EL (cell line): ENCODE data around the gene CLEC19A.
A peak's percentile ranks its signal among the peaks of the same experiment; 100 is the strongest.
"Not testable (repeated sequence)": the region's sequence is repeated elsewhere in the genome, so short reads cannot be mapped to it uniquely, and the experiment has no call there.

Source experiments
- DNase-seq: peaks from one replicate; pipeline ENCODE4 v3.0.0-alpha.2; 2016

Gene CLEC19A

GRCh38 chr16:19287241-19287640 lies 1.7 kb downstream of the CLEC19A start:
- DNase-seq = no peak

DNA sequence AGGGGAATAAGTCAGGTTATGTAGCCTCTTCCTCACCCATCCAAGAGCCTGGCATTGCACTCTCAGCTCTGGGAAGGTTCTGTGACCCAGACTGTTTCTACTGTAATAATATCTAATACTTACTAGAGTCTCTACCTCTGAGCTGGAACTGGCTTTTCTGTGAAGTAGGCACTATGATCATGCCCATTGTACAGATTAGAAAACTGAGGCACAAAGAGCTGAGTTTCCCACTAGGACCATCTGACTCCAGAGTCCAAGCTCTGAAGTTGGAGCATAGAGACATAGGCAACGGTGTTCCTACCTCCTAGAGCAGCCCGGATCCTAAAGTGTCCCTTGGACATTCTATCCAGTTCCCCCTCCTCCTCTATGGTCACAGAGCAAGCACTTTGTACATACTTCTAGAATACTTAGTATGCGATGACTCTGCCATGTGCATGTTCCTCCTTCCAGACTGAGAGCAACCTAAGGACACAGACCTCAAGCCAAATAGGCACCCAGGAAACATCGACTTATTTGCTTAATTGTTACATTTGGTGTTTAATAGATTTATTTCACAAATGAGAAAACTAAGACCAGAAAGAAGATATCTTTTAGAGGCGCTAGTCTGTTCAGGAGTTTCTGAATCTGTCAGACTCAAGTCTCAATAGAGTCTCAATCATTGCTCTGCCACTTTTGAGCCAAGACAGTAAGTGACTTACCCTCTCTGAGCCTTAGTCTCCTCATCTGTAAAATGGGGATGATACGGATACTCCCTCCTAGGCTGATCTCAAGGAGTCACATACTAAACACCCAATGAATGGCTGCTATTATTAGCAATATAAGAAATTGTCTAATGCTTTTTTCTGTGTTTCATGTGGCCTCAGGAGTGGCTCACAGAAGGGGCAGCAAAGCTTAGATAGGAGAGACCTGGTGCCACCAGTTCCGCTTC lies 3.6 kb downstream of the CLEC19A start:
- DNase-seq = no peak

DNA sequence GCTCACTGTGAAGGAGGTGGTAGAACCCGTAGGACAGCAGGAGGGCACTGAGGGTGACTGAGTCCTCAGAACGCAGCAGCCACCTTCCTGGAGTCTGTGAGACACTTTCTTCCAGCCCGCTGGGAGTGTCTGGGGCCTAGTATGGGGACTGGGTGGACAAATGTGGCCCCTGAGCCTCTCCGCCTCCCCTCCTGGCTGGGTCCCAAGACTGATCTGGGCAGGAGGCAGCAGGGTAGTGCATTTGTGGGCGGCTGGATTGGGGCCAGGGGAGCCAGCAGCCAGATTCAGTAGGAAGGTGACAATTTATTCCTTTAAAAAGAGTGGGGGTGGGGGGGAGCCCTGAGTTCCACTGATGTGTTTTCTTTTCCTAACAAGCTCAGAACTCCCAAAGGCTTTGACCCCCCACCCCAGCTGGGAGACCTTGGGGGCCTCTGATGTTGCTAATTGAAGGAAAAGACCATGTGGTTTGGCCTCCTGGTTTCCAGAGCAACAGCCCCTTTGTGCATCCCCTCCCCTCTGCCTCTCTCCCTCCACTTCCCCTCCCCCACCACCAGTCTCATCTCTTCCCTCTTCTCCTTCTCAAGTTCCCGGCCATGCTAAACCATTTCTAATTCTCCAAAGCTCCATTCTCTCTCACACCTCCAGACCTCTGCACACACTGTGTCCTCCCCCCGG lies 4.4 kb downstream of the CLEC19A start:
- no peak for DNase-seq

GRCh38 chr16:19290860-19291259 lies 5.3 kb downstream of the CLEC19A start:
- no peak for DNase-seq

GRCh38 chr16:19291475-19291874 lies 5.9 kb downstream of the CLEC19A start:
- no peak for DNase-seq

DNA sequence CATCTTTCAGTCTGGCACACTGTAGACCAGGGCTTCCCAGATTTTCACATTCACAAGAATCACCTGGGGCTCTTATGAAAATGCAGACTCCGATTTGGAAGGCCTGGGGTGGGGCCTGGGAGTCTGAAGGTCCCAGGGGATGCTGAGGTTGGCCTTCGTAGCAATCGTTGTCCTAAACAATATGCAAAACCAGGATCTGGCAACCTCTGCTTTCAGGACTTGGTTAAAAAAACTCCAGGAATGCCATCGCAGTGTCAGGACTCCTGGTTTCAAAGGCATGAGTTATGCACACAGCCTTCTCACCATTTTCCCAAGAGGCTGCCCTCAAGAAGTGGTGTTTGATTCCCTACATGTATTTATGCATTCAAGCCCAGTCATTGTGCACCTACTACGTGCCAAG lies 6.7 kb downstream of the CLEC19A start:
- DNase-seq = no peak

GRCh38 chr16:19294156-19294649 lies 8.7 kb downstream of the CLEC19A start:
- DNase-seq = no peak

- no peak for DNase-seq
Observed at GRCh38 chr16:19295393-19295792, 9.9 kb downstream of the CLEC19A start.

- DNase-seq = no peak
Observed at GRCh38 chr16:19297454-19297853, 11.9 kb downstream of the CLEC19A start.

GRCh38 chr16:19299565-19299964 lies 14.0 kb downstream of the CLEC19A start:
- no peak for DNase-seq

DNA sequence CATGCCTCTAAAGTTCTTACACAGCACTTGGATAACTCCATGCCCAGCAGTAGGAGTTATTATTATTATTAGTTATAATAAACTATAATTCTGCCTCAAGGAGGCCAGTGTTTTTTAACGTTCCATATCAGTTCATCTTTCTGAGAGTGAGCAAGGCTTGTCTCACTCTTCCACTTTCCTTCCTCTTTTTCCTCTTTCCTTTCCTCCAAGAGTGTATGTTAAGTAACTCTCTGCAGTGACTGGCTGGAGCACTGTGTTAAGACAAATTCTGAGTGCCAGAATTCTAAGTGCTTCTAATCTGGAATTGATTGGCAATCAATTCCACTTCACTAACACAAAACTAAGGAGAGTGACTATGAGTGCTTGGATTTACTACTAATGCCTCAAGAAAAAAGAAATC lies 16.4 kb downstream of the CLEC19A start:
- DNase-seq = no peak

DNA sequence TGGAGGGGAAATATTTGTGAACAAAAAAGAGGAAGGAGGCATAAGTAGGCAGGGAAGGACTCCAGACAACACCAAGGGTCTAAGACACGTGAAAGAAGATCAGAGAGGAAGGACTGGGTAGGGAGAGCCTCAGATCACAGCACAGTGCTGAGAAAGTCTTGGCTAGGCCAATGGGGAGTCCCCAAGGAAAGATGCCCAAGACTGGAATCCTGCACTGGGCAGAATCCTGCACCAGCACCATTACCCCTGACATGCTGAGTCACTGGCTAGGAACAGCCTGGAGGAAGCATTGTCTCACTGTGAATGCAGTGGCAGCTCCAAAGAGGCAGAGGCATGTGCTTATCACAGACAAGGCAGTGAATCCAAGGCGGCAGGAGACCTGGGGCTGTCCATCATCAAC lies 19.2 kb downstream of the CLEC19A start:
- DNase-seq = no peak

- no peak for DNase-seq
Observed at GRCh38 chr16:19305443-19305842, 19.9 kb downstream of the CLEC19A start.

GRCh38 chr16:19307587-19308241 lies 22.2 kb downstream of the CLEC19A start:
- no peak for DNase-seq

DNA sequence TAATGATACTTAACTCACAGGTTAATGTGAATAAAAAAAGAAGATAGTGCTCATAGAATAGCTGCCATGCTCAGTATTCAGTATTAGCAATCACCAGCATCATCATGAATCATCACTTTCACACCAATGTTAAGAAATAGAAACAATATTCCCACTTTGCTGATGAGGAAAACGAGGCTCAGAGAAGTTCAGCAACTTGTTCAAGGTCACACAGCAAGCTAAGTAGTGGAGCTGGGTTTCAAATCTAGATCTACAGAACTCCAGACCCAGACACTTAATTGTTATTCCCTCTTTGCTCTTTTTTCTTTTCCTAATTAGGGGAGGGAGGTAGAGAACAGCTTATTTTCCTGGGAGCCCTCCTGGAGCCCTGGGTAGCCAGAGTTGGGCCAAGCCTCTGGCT lies 22.9 kb downstream of the CLEC19A start:
- DNase-seq = no peak

DNA sequence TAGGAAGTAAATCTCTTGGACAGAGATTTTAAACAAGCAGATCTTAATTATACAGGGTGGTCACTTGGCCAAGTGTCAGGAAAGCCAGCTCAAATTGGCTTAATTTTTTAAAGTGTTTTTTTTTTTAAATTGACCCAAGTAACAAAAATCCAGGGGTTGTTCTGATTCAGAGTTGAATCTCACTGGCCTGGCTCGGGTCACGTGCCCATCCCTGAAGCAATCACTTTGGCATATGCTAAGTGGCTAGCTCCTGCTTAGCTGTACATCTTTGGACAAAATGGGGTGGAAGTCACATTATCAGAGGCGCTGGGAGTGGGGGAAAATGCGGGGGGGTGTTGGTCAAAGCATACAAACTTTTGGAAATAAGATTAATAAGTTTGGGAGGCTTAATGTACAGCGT lies 23.6 kb downstream of the CLEC19A start:
- DNase-seq = no peak

GRCh38 chr16:19314718-19315425 lies 29.3 kb downstream of the CLEC19A start:
- DNase-seq = no peak

- DNase-seq = no peak
Observed at GRCh38 chr16:19315889-19316433, 30.4 kb downstream of the CLEC19A start.

GRCh38 chr16:19316846-19317245 lies 31.3 kb downstream of the CLEC19A start:
- DNase-seq = no peak

DNA sequence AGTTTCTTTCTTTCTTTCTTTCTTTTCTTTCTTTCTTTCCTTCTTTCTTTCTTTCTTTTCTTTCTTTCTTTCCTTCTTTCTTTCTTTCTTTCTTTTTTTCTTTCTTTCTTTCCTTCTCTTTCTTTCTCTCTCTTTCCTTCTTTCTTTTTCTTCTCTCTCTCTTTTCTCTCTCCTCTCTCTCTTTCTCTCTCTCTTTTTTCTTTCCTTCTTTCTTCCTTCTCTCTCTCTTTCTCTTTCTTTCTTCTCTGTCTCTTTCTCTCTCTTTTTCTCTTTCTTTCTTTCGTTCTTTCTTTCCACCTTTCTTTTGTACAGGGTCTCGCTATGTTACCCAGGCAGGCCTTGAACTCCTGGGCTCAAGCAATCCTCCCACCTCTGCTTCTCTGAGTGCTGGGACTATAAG lies 35.7 kb downstream of the CLEC19A start:
- not testable (repeated sequence) for DNase-seq

GRCh38 chr16:19323596-19323995 lies 38.1 kb downstream of the CLEC19A start:
- DNase-seq = no peak

DNA sequence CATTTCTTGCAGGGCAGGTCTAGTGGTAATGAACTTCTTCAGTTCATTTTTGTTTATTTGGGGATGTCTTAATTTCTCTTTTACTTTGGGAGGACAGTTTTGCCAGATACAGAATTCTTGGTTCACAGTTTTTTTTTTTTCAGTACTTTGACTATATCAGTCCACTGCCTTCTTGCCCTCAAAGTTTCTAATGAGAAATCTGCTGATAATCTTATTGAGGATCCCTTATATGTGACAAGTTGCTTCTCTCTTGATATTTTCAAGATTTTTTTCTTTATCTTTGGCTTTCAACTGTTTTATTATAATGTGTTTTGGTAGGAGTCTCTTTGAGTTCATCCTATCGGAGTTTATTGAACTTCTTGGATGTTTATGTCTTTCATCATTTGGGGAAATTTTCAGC lies 42.8 kb downstream of the CLEC19A start:
- DNase-seq = no peak

GRCh38 chr16:19329932-19330331 lies 44.4 kb downstream of the CLEC19A start:
- DNase-seq = peak; percentile 51
